ENCODE data around the gene USP40. TPM values are rescaled to one million over a fixed set of nuclear protein-coding genes. Genes with fewer than 3 reads are reported as not detected.

The USP40 gene
- total and polyA plus RNA-seq, 10 of the 15 experiments (the other 5 are each of a cell fraction or from before 2014, with no cell fraction given) = 3.4 to 20.8 (median 15.2) TPM

DNA sequence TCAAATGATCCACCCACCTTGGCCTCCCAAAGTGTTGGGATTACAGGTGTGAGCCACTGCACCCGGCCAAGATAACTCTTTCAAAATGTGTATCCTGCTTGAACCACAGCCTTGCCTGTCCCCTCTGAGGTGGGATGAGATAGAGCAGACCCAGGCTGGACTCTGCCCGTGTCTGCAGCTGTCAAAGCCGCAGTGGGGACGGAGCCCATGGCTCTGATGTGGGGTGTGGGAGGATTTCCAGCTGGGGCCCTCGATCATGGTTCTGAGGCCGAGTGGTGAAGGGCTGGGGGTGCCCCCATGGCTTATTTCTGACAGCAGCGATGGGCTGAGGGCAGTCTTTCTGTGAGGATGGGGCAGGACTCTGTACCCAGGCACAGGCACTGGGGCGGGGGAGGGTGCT lies 107.8 kb downstream of the USP40 start:
- ChIA-PET POLR2A (no interaction called here), RAD21 (ENCODE audit: unreplicated experiment) (interaction anchor here (0.6 to 0.7 kb wide), 2 partner anchors 63 to 108 kb away, joined by 3 to 4 read pairs; no protein-coding TSS in a partner anchor), SMC1A (ENCODE audit: uncharacterized antibody, unreplicated experiment) (no interaction called here), CTCF (no interaction called here)
- DNase-seq (ENCODE audit: low read depth, low spot score) = no peak
- intact Hi-C loops (cut with micrococcal nuclease; ENCODE audit: unreplicated experiment) (no loop called here), in situ Hi-C loops (cut with MboI) (no loop called here)
- no peak for FAIRE-seq
- H3K27ac ChIP-seq (ENCODE audit: control insufficient read depth, insufficient read depth) = no peak overlapping the region
- H3K79me2 ChIP-seq (ENCODE audit: control insufficient read depth, insufficient read depth, low read length) = no peaks in the 10 kb centered on the region
- H3K4me1 ChIP-seq (ENCODE audit: control insufficient read depth, insufficient read depth, low read length) = no peaks in the 10 kb centered on the region
- H4K20me1 ChIP-seq (ENCODE audit: control insufficient read depth, insufficient read depth) = no peaks in the 10 kb centered on the region
- no peak overlapping the region for H2AFZ ChIP-seq (ENCODE audit: control insufficient read depth, low read depth, low read length)
- TF ChIP-seq BRCA1 (IDR thresholded peaks at IDR 0.05; ENCODE audit: low read depth, low read length) (no peak), ZSCAN29 (IDR thresholded peaks at IDR 0.05) (no peak), NFIC (IDR thresholded peaks at IDR 0.05; ENCODE audit: low read depth, low read length) (no peak), SREBF2 (IDR thresholded peaks at IDR 0.05; ENCODE audit: low read length) (no peak), TCF3 (IDR thresholded peaks at IDR 0.05; ENCODE audit: borderline replicate concordance, insufficient read depth, low read depth, low read length) (no peak), YBX1 (IDR thresholded peaks at IDR 0.05) (no peak), RAD21 (IDR thresholded peaks at IDR 0.05; ENCODE audit: insufficient read depth, low read depth, low read length) (no peak), POLR2AphosphoS2 (IDR thresholded peaks at IDR 0.05; ENCODE audit: low read depth, low read length) (no peak), NBN (IDR thresholded peaks at IDR 0.05) (no peak), ZNF24 (IDR thresholded peaks at IDR 0.05) (no peak), PAX8 (IDR thresholded peaks at IDR 0.05) (no peak), IKZF2 (IDR thresholded peaks at IDR 0.05) (no peak), MEF2B (IDR thresholded peaks at IDR 0.05; ENCODE audit: partially characterized antibody, poor library complexity, severe bottlenecking) (no peak), WRNIP1 (IDR thresholded peaks at IDR 0.05; ENCODE audit: borderline replicate concordance, low read depth, low read length) (no peak), ZNF384 (IDR thresholded peaks at IDR 0.05; ENCODE audit: borderline replicate concordance, low read depth, low read length) (no peak)
- TF ChIP-seq, protein P1, sequence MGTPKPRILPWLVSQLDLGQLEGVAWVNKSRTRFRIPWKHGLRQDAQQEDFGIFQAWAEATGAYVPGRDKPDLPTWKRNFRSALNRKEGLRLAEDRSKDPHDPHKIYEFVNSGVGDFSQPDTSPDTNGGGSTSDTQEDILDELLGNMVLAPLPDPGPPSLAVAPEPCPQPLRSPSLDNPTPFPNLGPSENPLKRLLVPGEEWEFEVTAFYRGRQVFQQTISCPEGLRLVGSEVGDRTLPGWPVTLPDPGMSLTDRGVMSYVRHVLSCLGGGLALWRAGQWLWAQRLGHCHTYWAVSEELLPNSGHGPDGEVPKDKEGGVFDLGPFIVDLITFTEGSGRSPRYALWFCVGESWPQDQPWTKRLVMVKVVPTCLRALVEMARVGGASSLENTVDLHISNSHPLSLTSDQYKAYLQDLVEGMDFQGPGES (IDR thresholded peaks at IDR 0.05) = no peak
- TF ChIP-seq, protein P2, sequence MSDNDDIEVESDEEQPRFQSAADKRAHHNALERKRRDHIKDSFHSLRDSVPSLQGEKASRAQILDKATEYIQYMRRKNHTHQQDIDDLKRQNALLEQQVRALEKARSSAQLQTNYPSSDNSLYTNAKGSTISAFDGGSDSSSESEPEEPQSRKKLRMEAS (IDR thresholded peaks at IDR 0.05; ENCODE audit: low read depth, low read length) = no peak
- H3K9ac ChIP-seq (ENCODE audit: control insufficient read depth, insufficient read depth, low read length) = no peak overlapping the region
- no peaks in the 10 kb centered on the region for H3K9me3 ChIP-seq (replicated peaks; ENCODE audit: control insufficient read depth, insufficient read depth, low read length)
- no peak overlapping the region for H3K4me3 ChIP-seq
- no peak for ATAC-seq
- WGBS (ENCODE audit: insufficient coverage, insufficient replicate concordance, low lambda C conversion rate, missing lambda C conversion rate) = 90% methylated on average over 8 of the region's 8 CpGs
- no TSS peak for BruUV-seq (replicated peaks)
- peaks cover 20 to 27% of the 10 kb centered on the region in 2 experiments for H3K36me3 ChIP-seq (ENCODE audit: control insufficient read depth in 2 of 2, insufficient read depth in 2 of 2, low read length in 1 of 2)
- H3K4me2 ChIP-seq (ENCODE audit: control insufficient read depth, insufficient read depth) = no peak overlapping the region
- no peaks in the 10 kb centered on the region for H3K27me3 ChIP-seq (replicated peaks in 1 of 2; ENCODE audit: control insufficient read depth in 2 of 2, insufficient read depth in 2 of 2, low read length in 1 of 2)

Data from GM12878 (cell line).